Activated CD8-positive, alpha-beta memory T cell treated with anti-CD3 and anti-CD28 coated beads, Interleukin-2, amount 50 U/mL, for 4 hours (primary cell): ENCODE measurements around the gene WIZ.

Experiments
- DNase-seq: peaks from one replicate; pipeline ENCODE4 v3.0.0-alpha.2; 2020

Gene WIZ

DNA sequence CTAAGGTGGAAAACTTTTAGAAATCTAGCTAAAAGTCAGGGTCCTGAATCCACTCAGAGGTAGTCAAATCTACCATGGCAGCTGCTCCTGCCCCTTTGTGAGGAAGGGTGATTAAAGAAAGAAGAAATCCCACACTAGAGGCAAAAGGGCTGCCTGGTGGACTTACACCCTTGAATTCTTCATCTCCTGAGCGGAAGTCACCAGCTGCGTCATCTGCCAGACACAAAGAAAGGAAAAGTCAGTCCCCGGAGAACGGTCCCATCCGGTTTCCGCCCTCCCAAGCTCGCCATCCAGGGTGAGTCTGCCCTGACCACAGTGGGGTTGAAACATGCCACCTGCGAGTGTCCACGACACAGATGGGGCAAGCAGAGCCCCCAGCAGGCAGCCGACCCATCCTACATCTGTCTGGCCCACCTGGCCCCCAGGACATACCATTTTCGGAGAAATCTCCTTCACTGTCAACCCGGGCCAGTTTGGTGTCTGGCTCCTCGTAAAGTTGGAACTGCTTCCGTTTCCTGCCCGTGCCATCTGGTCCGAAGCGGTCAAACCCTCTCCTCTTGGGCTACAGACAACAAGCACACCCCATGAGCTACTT lies 77.9 kb downstream of the WIZ start:
- DNase-seq: no peak

DNA sequence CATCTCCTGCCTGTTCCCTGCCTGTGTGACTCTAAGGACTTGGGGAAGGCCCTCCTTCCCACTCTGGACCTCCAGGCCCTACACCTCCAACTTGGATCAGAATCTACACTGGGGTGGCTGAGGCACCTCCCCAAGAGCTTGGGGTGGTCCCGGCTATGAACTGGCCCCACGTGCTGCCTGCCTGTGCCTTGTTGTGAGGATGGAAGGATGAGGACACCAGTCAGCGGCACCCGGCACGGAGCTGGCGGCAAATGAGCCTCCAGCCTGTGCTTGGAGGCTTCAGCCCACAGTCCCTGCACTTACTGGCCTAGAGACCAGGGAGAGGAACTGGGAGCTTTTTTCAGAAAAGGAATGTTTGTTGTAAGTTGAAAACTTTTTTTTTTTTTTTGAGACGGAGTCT lies 78.6 kb downstream of the WIZ start:
- DNase-seq: no peak
